ENCODE measurements around the gene EBF3.

- no peak for TF ChIP-seq POLR2AphosphoS5 (IDR thresholded peaks at IDR 0.05; ENCODE audit: borderline replicate concordance, low read depth, low read length)
- no peak for TF ChIP-seq EZH2 (IDR thresholded peaks at IDR 0.05)
- TF ChIP-seq FOXP2 (optimal IDR thresholded peaks at IDR 0.05; ENCODE audit: control extremely low read depth, extremely low read length, insufficient read depth), result no peak
These were observed 1.8 kb downstream of the EBF3 start for GRCh38 chr10:129962031-129962871.
